Body of pancreas (tissue), 4 donors: ENCODE results near the gene USP11. TPM values are rescaled to one million over a fixed set of nuclear protein-coding genes. Genes with fewer than 3 reads are reported as not detected.
"Not testable (repeated sequence)": the region's sequence is repeated elsewhere in the genome, so short reads cannot be mapped to it uniquely, and the experiment has no call there.

Source experiments
- ATAC-seq: fragments of 150-250 bp; one replicate; pipeline ENCODE4 v1.9.1; 2016
- DNase-seq, 4 donors: peaks; one replicate each; pipeline ENCODE4 v3.0.0-alpha.2; 2019
- H3K27ac ChIP-seq, 4 donors: fragments of 200-600 bp; sonication (generic); 1 replicate in 3 of 4; 2 replicates in 1 of 4; pipeline versions ENCODE4 v1.5.1 to v1.6.1; 2016 to 2019; ENCODE audit warnings: mild to moderate bottlenecking in 1 of 4, mixed read lengths in 1 of 4, moderate library complexity in 1 of 4
- H3K27me3 ChIP-seq, 2 donors: fragments of 200-600 bp; sonication (generic); one replicate each; pipeline ENCODE4 v1.6.0; 2016; ENCODE audit warnings: mild to moderate bottlenecking in 1 of 2
- H3K36me3 ChIP-seq, 2 donors: fragments of 200-600 bp; sonication (generic); replicated peaks in 1 of 2; 2 replicates each; pipeline ENCODE4 v1.5.1; 2016; ENCODE audit warnings: low read depth in 2 of 2; ENCODE audit not compliant: insufficient read depth in 1 of 2
- H3K4me1 ChIP-seq: fragments of 200-600 bp; sonication (generic); one replicate; pipeline ENCODE4 v1.6.0; 2016
- H3K4me3 ChIP-seq, 2 donors: fragments of 200-600 bp; sonication (generic); 1 replicate in 1 of 2; 2 replicates in 1 of 2; pipeline ENCODE4 v1.5.1; 2016 to 2019
- H3K9me3 ChIP-seq, 3 donors: fragments of 200-600 bp; sonication (generic); 1 replicate in 2 of 3; 2 replicates in 1 of 3; pipeline ENCODE4 v1.5.1; 2016
- CTCF ChIP-seq, 7 experiments: fragments of 450-650 bp in 4 of 7; fragments of 200-600 bp in 3 of 7; sonication (generic) in 3 of 7; IDR thresholded peaks; one replicate each; pipeline ENCODE4 v1.5.1; 2016 to 2019; ENCODE audit warnings: antibody characterized with exemption in 7 of 7
- POLR2A ChIP-seq, 3 donors: fragments of 450-650 bp; IDR thresholded peaks; one replicate each; pipeline ENCODE4 v1.6.1; 2016; ENCODE audit warnings: antibody characterized with exemption in 3 of 3, mild to moderate bottlenecking in 2 of 3
- WGBS, 2 donors: methylation state at CpG; one replicate each; pipeline ENCODE4 v1.1.5; 2017; 5-methylcytosine and 5-hydroxymethylcytosine counted together
- intact Hi-C: fragments of 100-400 bp; cut with DNase I; formaldehyde crosslinking; loops from one replicate; pipeline ENCODE4 v1.15.1; 2023
- total RNA-seq, 2 donors: library from RNA; depleted of rRNA; stranded (reverse); fragments of >200 nt; gene quantifications; one replicate each; pipeline ENCODE4 v1.1.0, GENCODE V29; 2016

Gene USP11
- total RNA-seq, 2 donors from 2014 or later: 23.1 to 33.3 TPM

GRCh38 chrX:47247999-47248320 is 15.2 kb downstream of the USP11 start:
- Histone ChIP-seq H3K27ac (no peak overlapping the region), H3K9me3 (no peaks in the 10 kb centered on the region), H3K4me1 (peaks cover 4% of the 10 kb centered on the region), H3K27me3 (no peaks in the 10 kb centered on the region), H3K4me3 (no peak overlapping the region), H3K36me3 (peaks cover 0 to 2% of the 10 kb centered on the region in 2 donors)
- DNase-seq (no peak), ATAC-seq (no peak)
- WGBS, 2 donors: 79 to 89% methylated on average over 9 to 13 of the region's 13 CpGs
- intact Hi-C loops: no loop called here
- TF ChIP-seq POLR2A (IDR thresholded peaks at IDR 0.05): no peak
- TF ChIP-seq CTCF (IDR thresholded peaks at IDR 0.05): no peak

- intact Hi-C loops: no loop called here
- Histone ChIP-seq H3K9me3 (no peaks in the 10 kb centered on the region), H3K36me3 (peaks cover 0 to 2% of the 10 kb centered on the region in 2 donors), H3K27me3 (no peaks in the 10 kb centered on the region), H3K4me3 (no peak overlapping the region), H3K4me1 (peaks cover 4% of the 10 kb centered on the region), H3K27ac (no peak overlapping the region)
- no peak for ATAC-seq
- WGBS, 2 donors: 74% methylated on average over 4 of the region's 6 CpGs; no CpG with 5 or more reads in 1 of the 2 donors
- no peak for DNase-seq
- TF ChIP-seq CTCF (IDR thresholded peaks at IDR 0.05): no peak
- TF ChIP-seq POLR2A (IDR thresholded peaks at IDR 0.05): no peak
Observed at GRCh38 chrX:47248576-47248975, 15.8 kb downstream of the USP11 start.

GRCh38 chrX:47250017-47250347 is 17.2 kb downstream of the USP11 start:
- intact Hi-C loops: no loop called here
- DNase-seq: peak in 3 of 4 donors; percentile 34 to 58 (median 39)
- peaks cover 4% of the 10 kb centered on the region for H3K4me1 ChIP-seq
- H3K9me3 ChIP-seq: no peaks in the 10 kb centered on the region
- TF ChIP-seq CTCF (IDR thresholded peaks at IDR 0.05) (no peak), POLR2A (IDR thresholded peaks at IDR 0.05) (no peak)
- H3K27ac ChIP-seq: no peak overlapping the region
- no peaks in the 10 kb centered on the region for H3K36me3 ChIP-seq
- peak; percentile 62 for ATAC-seq
- 45 to 76% methylated on average over 3 to 6 of the region's 6 CpGs for whole genome bisulfite sequencing, 2 donors
- no peaks in the 10 kb centered on the region for H3K27me3 ChIP-seq
- no peak overlapping the region for H3K4me3 ChIP-seq

- DNase-seq, H3K4me1 ChIP-seq, ATAC-seq, H3K27ac ChIP-seq, H3K36me3 ChIP-seq, H3K4me3 ChIP-seq, H3K27me3 ChIP-seq, intact Hi-C loops, H3K9me3 ChIP-seq: not testable (repeated sequence)
- 89 to 90% methylated on average over 9 to 12 of the region's 12 CpGs for WGBS, 2 donors
Observed at GRCh38 chrX:47257620-47258019, 24.8 kb downstream of the USP11 start.

GRCh38 chrX:47264483-47265173 is 31.8 kb downstream of the USP11 start:
- no peak for DNase-seq
- H3K27ac ChIP-seq: no peak overlapping the region
- no peak overlapping the region for H3K4me3 ChIP-seq
- 59 to 70% methylated on average over 7 of the region's 7 CpGs for WGBS, 2 donors
- no peaks in the 10 kb centered on the region for H3K27me3 ChIP-seq
- H3K9me3 ChIP-seq: no peaks in the 10 kb centered on the region
- H3K36me3 ChIP-seq: no peaks in the 10 kb centered on the region
- intact Hi-C loops: no loop called here
- H3K4me1 ChIP-seq: no peaks in the 10 kb centered on the region
- no peak for ATAC-seq
- TF ChIP-seq CTCF (IDR thresholded peaks at IDR 0.05) (no peak), POLR2A (IDR thresholded peaks at IDR 0.05) (no peak)
